H1 (cell line): Measurements from ENCODE around the gene TRAK1. TPM values are rescaled to one million over a fixed set of nuclear protein-coding genes. Genes with fewer than 3 reads are reported as not detected.

Experiments used
- CTCF ChIA-PET: fragments of 300-600 bp; sonication (Branson Sonifier 250); formaldehyde crosslinking; loops from one replicate; lab custom pipeline; 2021; ENCODE audit not compliant: partially characterized antibody; lab: Charles Lee
- POLR2A ChIA-PET: fragments of 300-600 bp; sonication (Branson Sonifier 250); formaldehyde crosslinking; loops from one replicate; lab custom pipeline; 2021; ENCODE audit warnings: inconsistent platforms; ENCODE audit not compliant: partially characterized antibody; lab: Charles Lee
- DNase-seq, 2 experiments: peaks; one replicate each; pipeline versions ENCODE4 v3.0.0 to v3.0.0-alpha.2; 2010 to 2022; ENCODE audit warnings: low spot score in 2 of 2, low read depth in 1 of 2, mixed read lengths in 1 of 2
- FAIRE-seq: peaks from 2 replicates; lab custom pipeline; 2011; peaks lifted over from hg19 to GRCh38; lab: Jason Lieb, UNC
- H2AFZ ChIP-seq: 2 replicates; pipeline ENCODE4 v1.8.1; 2012; ENCODE audit warnings: low read length, inconsistent platforms
- H2AK5ac ChIP-seq: 2 replicates; pipeline ENCODE4 v1.6.1; 2013; ENCODE audit warnings: low read depth, low read length
- H2BK120ac ChIP-seq: replicated peaks from 2 replicates; pipeline ENCODE3; 2013; ENCODE audit warnings: low read depth, low read length, inconsistent platforms
- H2BK12ac ChIP-seq: 2 replicates; pipeline ENCODE4 v1.6.1; 2013; ENCODE audit warnings: low read depth, low read length
- H2BK15ac ChIP-seq: 2 replicates; pipeline ENCODE4 v1.6.1; 2013; ENCODE audit warnings: low read length
- H2BK20ac ChIP-seq: 2 replicates; pipeline ENCODE4 v1.6.1; 2013; ENCODE audit warnings: low read length
- H2BK5ac ChIP-seq: 2 replicates; pipeline ENCODE4 v1.6.1; 2013; ENCODE audit warnings: low read depth, low read length
- H3K14ac ChIP-seq: 2 replicates; pipeline ENCODE4 v1.6.1; 2013; ENCODE audit warnings: inconsistent platforms; ENCODE audit not compliant: insufficient read length
- H3K18ac ChIP-seq: 2 replicates; pipeline ENCODE4 v1.6.1; 2013; ENCODE audit warnings: low read length; ENCODE audit errors: extremely low read depth
- H3K23ac ChIP-seq: 2 replicates; pipeline ENCODE4 v1.6.1; 2013; ENCODE audit warnings: inconsistent platforms; ENCODE audit not compliant: insufficient read length
- H3K23me2 ChIP-seq: 2 replicates; pipeline ENCODE4 v1.6.1; 2013; ENCODE audit warnings: low read depth, low read length
- H3K27ac ChIP-seq: 2 replicates; pipeline ENCODE4 v1.6.1; 2011; ENCODE audit warnings: low read depth, low read length, inconsistent platforms
- H3K27me3 ChIP-seq, 4 experiments: replicated peaks in 1 of 4; 1 replicate in 1 of 4; 2 replicates in 3 of 4; pipeline versions ENCODE4 v1.6.1 to v1.8.1; 2011 to 2013; ENCODE audit warnings: low read length in 3 of 4, mild to moderate bottlenecking in 3 of 4, inconsistent platforms in 2 of 4, mixed read lengths in 2 of 4, moderate library complexity in 1 of 4; ENCODE audit not compliant: control insufficient read depth in 3 of 4, insufficient read depth in 3 of 4; ENCODE audit errors: extremely low read depth in 1 of 4
- H3K36me3 ChIP-seq, 4 experiments: 2 replicates each; pipeline versions ENCODE4 v1.6.1 to v1.8.1; 2011 to 2013; ENCODE audit warnings: mild to moderate bottlenecking in 4 of 4, low read length in 3 of 4, moderate library complexity in 2 of 4, control low read depth in 1 of 4, inconsistent platforms in 1 of 4; ENCODE audit not compliant: insufficient read depth in 4 of 4, control insufficient read depth in 2 of 4
- H3K4ac ChIP-seq: replicated peaks from 2 replicates; pipeline ENCODE3; 2013; ENCODE audit warnings: low read length, low read depth, mixed read lengths, inconsistent platforms; ENCODE audit not compliant: insufficient read length
- H3K4me1 ChIP-seq, 4 experiments: replicated peaks in 1 of 4; 1 replicate in 1 of 4; 2 replicates in 3 of 4; pipeline versions ENCODE4 v1.6.1 to v1.8.1; 2011 to 2013; ENCODE audit warnings: low read length in 3 of 4, inconsistent platforms in 2 of 4, mixed read lengths in 1 of 4; ENCODE audit not compliant: insufficient read depth in 4 of 4, control insufficient read depth in 3 of 4
- H3K4me2 ChIP-seq, 2 experiments: 2 replicates each; pipeline versions ENCODE4 v1.6.1 to v1.8.1; 2011 to 2013; ENCODE audit warnings: low read depth in 2 of 2, low read length in 2 of 2, control low read depth in 1 of 2, inconsistent platforms in 1 of 2, mild to moderate bottlenecking in 1 of 2; ENCODE audit not compliant: insufficient read depth in 1 of 2
- H3K4me3 ChIP-seq, 4 experiments: fragments of 200-600, 300-600 bp in 1 of 4; sonication (generic), shearing (Covaris generic), sonication (Bioruptor Twin) in 1 of 4; 2 replicates each; pipeline versions ENCODE4 v1.5.1 to v1.8.1; 2011 to 2016; ENCODE audit warnings: low read length in 4 of 4, low read depth in 3 of 4, control low read depth in 2 of 4, inconsistent platforms in 2 of 4, mild to moderate bottlenecking in 2 of 4, mixed read lengths in 1 of 4, moderate library complexity in 1 of 4; ENCODE audit not compliant: insufficient read depth in 2 of 4; ENCODE audit errors: extremely low read depth in 1 of 4
- H3K56ac ChIP-seq: replicated peaks from 2 replicates; pipeline ENCODE3; 2013; ENCODE audit warnings: low read depth, mild to moderate bottlenecking, mixed read lengths, low read length, inconsistent platforms; ENCODE audit not compliant: insufficient read length
- H3K79me1 ChIP-seq: 2 replicates; pipeline ENCODE4 v1.6.1; 2013; ENCODE audit warnings: low read depth, low read length, control low read depth
- H3K79me2 ChIP-seq, 2 experiments: 2 replicates each; pipeline versions ENCODE4 v1.6.1 to v1.8.1; 2012 to 2013; ENCODE audit warnings: low read length in 2 of 2, mild to moderate bottlenecking in 2 of 2, inconsistent platforms in 1 of 2; ENCODE audit not compliant: insufficient read depth in 2 of 2, control insufficient read depth in 1 of 2
- H3K9ac ChIP-seq, 4 experiments: replicated peaks in 1 of 4; 1 replicate in 1 of 4; 2 replicates in 3 of 4; pipeline versions ENCODE4 v1.6.1 to v1.8.1; 2011 to 2013; ENCODE audit warnings: low read depth in 3 of 4, low read length in 3 of 4, control low read depth in 2 of 4, mild to moderate bottlenecking in 2 of 4, moderate library complexity in 2 of 4, inconsistent platforms in 1 of 4; ENCODE audit errors: extremely low read depth in 1 of 4
- H3K9me3 ChIP-seq, 2 experiments: 2 replicates each; pipeline versions ENCODE4 v1.6.1 to v1.8.1; 2012 to 2013; ENCODE audit warnings: mild to moderate bottlenecking in 2 of 2, moderate library complexity in 2 of 2, control low read depth in 1 of 2, inconsistent platforms in 1 of 2, low read depth in 1 of 2, low read length in 1 of 2, mixed read lengths in 1 of 2; ENCODE audit not compliant: insufficient read depth in 2 of 2
- H4K20me1 ChIP-seq, 2 experiments: replicated peaks in 1 of 2; 2 replicates each; pipeline versions ENCODE3 to v1.8.1; 2011 to 2013; ENCODE audit warnings: inconsistent platforms in 2 of 2, low read length in 2 of 2, mild to moderate bottlenecking in 1 of 2; ENCODE audit not compliant: insufficient read depth in 2 of 2, control insufficient read depth in 1 of 2
- H4K5ac ChIP-seq: 2 replicates; pipeline ENCODE4 v1.6.1; 2013; ENCODE audit warnings: low read length, low read depth, mixed read lengths, inconsistent platforms; ENCODE audit not compliant: insufficient read length
- H4K8ac ChIP-seq: 2 replicates; pipeline ENCODE4 v1.8.0; 2013; ENCODE audit warnings: mild to moderate bottlenecking, moderate library complexity, low read length, inconsistent platforms; ENCODE audit not compliant: insufficient read depth; ENCODE audit errors: extremely low read depth
- H4K91ac ChIP-seq: replicated peaks from 2 replicates; pipeline ENCODE3; 2013; ENCODE audit warnings: low read length, mixed read lengths, inconsistent platforms; ENCODE audit not compliant: insufficient read length
- ATF3 ChIP-seq: IDR thresholded peaks from 2 replicates; pipeline ENCODE4 v1.6.1; 2011; ENCODE audit warnings: low read depth, mild to moderate bottlenecking, low read length; ENCODE audit not compliant: insufficient read depth
- BCL11A ChIP-seq, 2 experiments: IDR thresholded peaks; one replicate each; pipeline ENCODE4 v1.6.1; 2011; ENCODE audit warnings: low read depth in 2 of 2, low read length in 2 of 2, mild to moderate bottlenecking in 2 of 2
- CBX5 ChIP-seq: fragments of 300-800, 300-1000 bp; sonication (generic); IDR thresholded peaks from 2 replicates; pipeline ENCODE4 v1.7.1; 2016; ENCODE audit warnings: antibody characterized with exemption, low read length, low read depth
- CHD1 ChIP-seq: IDR thresholded peaks from 2 replicates; pipeline ENCODE4 v1.6.1; 2012; ENCODE audit warnings: low read depth, low read length, improper control_type of control experiment
- HDAC2 ChIP-seq, 2 experiments: fragments of 300-600 bp in 1 of 2; sonication (generic) in 1 of 2; IDR thresholded peaks; 2 replicates each; pipeline ENCODE4 v1.6.1; 2011 to 2012; ENCODE audit warnings: low read depth in 2 of 2, low read length in 2 of 2, mild to moderate bottlenecking in 2 of 2, moderate library complexity in 2 of 2, borderline replicate concordance in 1 of 2, inconsistent platforms in 1 of 2
- MAFK ChIP-seq: IDR thresholded peaks from 2 replicates; pipeline ENCODE4 v1.6.1; 2012; ENCODE audit warnings: low read depth, mild to moderate bottlenecking, improper control_type of control experiment, low read length
- NANOG ChIP-seq: IDR thresholded peaks from 2 replicates; pipeline ENCODE4 v1.6.1; 2011; ENCODE audit warnings: low read length, low read depth, mild to moderate bottlenecking, inconsistent platforms; ENCODE audit not compliant: insufficient read depth, poor library complexity, severe bottlenecking
- POLR2A ChIP-seq, 2 experiments: IDR thresholded peaks; 1 replicate in 1 of 2; 2 replicates in 1 of 2; pipeline ENCODE4 v1.6.1; 2011; ENCODE audit warnings: low read depth in 2 of 2, low read length in 2 of 2, mild to moderate bottlenecking in 2 of 2; ENCODE audit errors: control extremely low read depth in 1 of 2
- SP2 ChIP-seq: IDR thresholded peaks from 2 replicates; pipeline ENCODE4 v1.6.1; 2012; ENCODE audit warnings: mild to moderate bottlenecking, low read length, inconsistent platforms
- SRF ChIP-seq: IDR thresholded peaks from 2 replicates; pipeline ENCODE4 v1.6.1; 2011; ENCODE audit warnings: mild to moderate bottlenecking, low read depth, low read length, moderate library complexity
- SUZ12 ChIP-seq: fragments of 200-600 bp; sonication (generic); IDR thresholded peaks from 2 replicates; pipeline ENCODE4 v1.6.1; 2012; ENCODE audit warnings: mild to moderate bottlenecking, inconsistent platforms, low read length, moderate library complexity, mixed read lengths
- TCF12 ChIP-seq: IDR thresholded peaks from 2 replicates; pipeline ENCODE4 v1.6.1; 2011; ENCODE audit warnings: low read depth, mild to moderate bottlenecking, low read length
- USF2 ChIP-seq: IDR thresholded peaks from 2 replicates; pipeline ENCODE4 v1.6.1; 2011; ENCODE audit warnings: low read length, improper control_type of control experiment
- whole genome bisulfite sequencing, 2 experiments: shearing (Covaris generic) in 1 of 2; methylation state at CpG; one replicate each; pipeline versions ENCODE4 v1.1.6 to v1.1.7; 2013 to 2015; ENCODE audit warnings: low lambda C conversion rate in 2 of 2, mixed read lengths in 2 of 2, inconsistent platforms in 1 of 2, low coverage in 1 of 2, missing lambda C conversion rate in 1 of 2; ENCODE audit not compliant: insufficient replicate concordance in 2 of 2, insufficient coverage in 1 of 2, insufficient read length in 1 of 2; ENCODE audit errors: extremely low coverage in 1 of 2, missing lambda C conversion rate in 1 of 2; 5-methylcytosine and 5-hydroxymethylcytosine counted together
- polyA plus RNA-seq, 7 experiments: library from polyadenylated mRNA; depleted of rRNA in 3 of 7; stranded (reverse) in 5 of 7; unstranded in 2 of 7; fragments of >200 nt in 5 of 7; fragments of 200-250 nt in 2 of 7; gene quantifications; 1 replicate in 5 of 7; 2 replicates in 1 of 7; 4 replicates in 1 of 7; pipeline versions ENCODE4 v1.2.1 to v1.2.3, GENCODE V29; 2011 to 2013; ENCODE audit warnings: missing spikeins in 2 of 7, mixed read lengths in 2 of 7
- total RNA-seq: library from RNA; stranded (reverse); fragmentation: NEBNext Ultra II Directional; extraction: Animal tissue kit (Norgen Biotek cat#: 25700); gene quantifications from 2 replicates; pipeline ENCODE4 v1.2.1, GENCODE V29; 2021

Gene TRAK1
- total and polyA plus RNA-seq, 2 of the 8 experiments (the other 6 are each of a cell fraction or from before 2014, with no cell fraction given) = 21.3 to 32.7 TPM

GRCh38 chr3:42189736-42190135 lies 98.6 kb downstream of the TRAK1 start:
- POLR2A ChIA-PET = no interaction called here
- Histone ChIP-seq H2BK15ac (no peak overlapping the region), H2BK5ac (no peak overlapping the region), H3K4ac (no peak overlapping the region), H3K79me2 (no peaks in the 10 kb centered on the region), H4K91ac (no peak overlapping the region), H2AFZ (no peak overlapping the region), H3K9me3 (no peaks in the 10 kb centered on the region), H3K9ac (no peak overlapping the region), H3K4me2 (no peak overlapping the region), H3K27me3 (no peaks in the 10 kb centered on the region), H4K8ac (no peak overlapping the region), H3K4me3 (no peak overlapping the region), H3K79me1 (no peaks in the 10 kb centered on the region; the same call in 1 of the 2 replicates), H3K14ac (no peak overlapping the region), H3K27ac (no peak overlapping the region), H3K23me2 (no peaks in the 10 kb centered on the region; the same call in 1 of the 2 replicates), H2AK5ac (no peak overlapping the region), H3K56ac (no peak overlapping the region), H2BK20ac (no peak overlapping the region), H3K23ac (no peak overlapping the region), H2BK12ac (no peak overlapping the region; the same call in 1 of the 2 replicates), H3K4me1 (peaks cover 0 to 3% (median 0%) of the 10 kb centered on the region in 4 experiments; a peak in 3 of 7 replicates), H3K36me3 (peaks cover 0 to 10% (median 5%) of the 10 kb centered on the region in 4 experiments; a peak in 4 of 8 replicates), H2BK120ac (no peak overlapping the region), H4K20me1 (peaks cover 0 to 3% of the 10 kb centered on the region in 2 experiments), H3K18ac (no peak overlapping the region), H4K5ac (no peak overlapping the region)
- CTCF ChIA-PET = interaction anchor here (0.5 to 10.8 kb wide), 20 partner anchors 10 to 382 kb away, joined by 3 to 249 read pairs (median 5); no protein-coding TSS in a partner anchor
- WGBS, 2 experiments = 94% methylated on average over 6 of the region's 6 CpGs; no CpG with 5 or more reads in 1 of the 2 experiments
- no peak for FAIRE-seq
- DNase-seq = no peak
- TF ChIP-seq POLR2A (IDR thresholded peaks at IDR 0.05; ENCODE audit: control extremely low read depth in 1 of 2, low read depth in 2 of 2, low read length in 2 of 2) (no peak), HDAC2 (IDR thresholded peaks at IDR 0.05; ENCODE audit: borderline replicate concordance in 1 of 2, low read depth in 2 of 2, low read length in 2 of 2) (no peak), TCF12 (no peak), SRF (no peak), SP2 (no peak), CHD1 (no peak), MAFK (no peak), CBX5 (no peak), USF2 (no peak), NANOG (no peak), BCL11A (IDR thresholded peaks at IDR 0.05; ENCODE audit: low read depth in 2 of 2, low read length in 2 of 2) (no peak), SUZ12 (no peak), ATF3 (no peak)
